Chondrocyte (in vitro differentiated cells): ENCODE results near the gene IFIT1. TPM values are rescaled to one million over a fixed set of nuclear protein-coding genes. Genes with fewer than 3 reads are reported as not detected.

ENCODE experiments used
- DNase-seq: peaks from one replicate; pipeline ENCODE4 v3.0.0; 2021; ENCODE audit warnings: mixed read lengths, low spot score
- H3K27ac Mint-ChIP-seq: one replicate; pipeline ENCODE4 v1.8.0; 2021; ENCODE audit warnings: mild to moderate bottlenecking, moderate library complexity, mixed read lengths; ENCODE audit not compliant: unreplicated experiment
- H3K27me3 Mint-ChIP-seq: 2 replicates; pipeline ENCODE4 v1.8.0; 2021; ENCODE audit warnings: low read depth, mixed read lengths
- H3K36me3 Mint-ChIP-seq: 2 replicates; pipeline ENCODE4 v1.8.0; 2021; ENCODE audit warnings: low read depth, mixed read lengths
- H3K4me1 Mint-ChIP-seq: 2 replicates; pipeline ENCODE4 v1.8.0; 2021; ENCODE audit warnings: low read depth, mild to moderate bottlenecking, mixed read lengths
- H3K4me3 Mint-ChIP-seq: one replicate; pipeline ENCODE4 v1.8.0; 2021; ENCODE audit warnings: mild to moderate bottlenecking, moderate library complexity, mixed read lengths; ENCODE audit not compliant: unreplicated experiment
- H3K9me3 Mint-ChIP-seq: 2 replicates; pipeline ENCODE4 v1.8.0; 2021; ENCODE audit warnings: low read depth, mixed read lengths
- CTCF ChIP-seq: fragments of 200-600 bp; sonication (generic); IDR thresholded peaks from 2 replicates; pipeline ENCODE4 v1.5.0; 2021; ENCODE audit warnings: antibody characterized with exemption, mild to moderate bottlenecking, moderate library complexity
- long read RNA-seq: library from polyadenylated mRNA; stranded (forward); transcript quantifications from one replicate; pipeline ENCODE4 v2.0.0, GENCODE V29; 2021
- total RNA-seq: library from RNA; stranded (reverse); gene quantifications from 3 replicates; pipeline ENCODE4 v1.2.1, GENCODE V29; 2021

Gene IFIT1, protein sequence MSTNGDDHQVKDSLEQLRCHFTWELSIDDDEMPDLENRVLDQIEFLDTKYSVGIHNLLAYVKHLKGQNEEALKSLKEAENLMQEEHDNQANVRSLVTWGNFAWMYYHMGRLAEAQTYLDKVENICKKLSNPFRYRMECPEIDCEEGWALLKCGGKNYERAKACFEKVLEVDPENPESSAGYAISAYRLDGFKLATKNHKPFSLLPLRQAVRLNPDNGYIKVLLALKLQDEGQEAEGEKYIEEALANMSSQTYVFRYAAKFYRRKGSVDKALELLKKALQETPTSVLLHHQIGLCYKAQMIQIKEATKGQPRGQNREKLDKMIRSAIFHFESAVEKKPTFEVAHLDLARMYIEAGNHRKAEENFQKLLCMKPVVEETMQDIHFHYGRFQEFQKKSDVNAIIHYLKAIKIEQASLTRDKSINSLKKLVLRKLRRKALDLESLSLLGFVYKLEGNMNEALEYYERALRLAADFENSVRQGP
- total RNA-seq = 2.0 to 4.4 TPM (median 2.0 TPM) in 3 replicates
- long read RNA-seq, transcript IFIT1-201 (2 exons, 1,880 nt) = major isoform, 7 of 7 reads
- long read RNA-seq, partial matches to known transcripts = 0 of 7 reads
- long read RNA-seq, other reads (novel, unspliced or antisense) = 0 of 7 reads

- Mint-ChIP-seq H3K4me1 (peaks cover 19% of the 10 kb centered on the region), H3K36me3 (no peaks in the 10 kb centered on the region), H3K27ac (peak within 1 kb of the TSS; percentile 82), H3K9me3 (no peaks in the 10 kb centered on the region), H3K27me3 (no peaks in the 10 kb centered on the region), H3K4me3 (peak within 1 kb of the TSS; percentile 70)
- no peak for DNase-seq
- TF ChIP-seq CTCF = peak; percentile 37
Measured at GRCh38 chr10:89391907-89392756, at the start of gene IFIT1. TSS of gene IFIT1 (plus strand) at chr10:89392623. CDS start at chr10:89392713, 90 bp downstream.

DNA sequence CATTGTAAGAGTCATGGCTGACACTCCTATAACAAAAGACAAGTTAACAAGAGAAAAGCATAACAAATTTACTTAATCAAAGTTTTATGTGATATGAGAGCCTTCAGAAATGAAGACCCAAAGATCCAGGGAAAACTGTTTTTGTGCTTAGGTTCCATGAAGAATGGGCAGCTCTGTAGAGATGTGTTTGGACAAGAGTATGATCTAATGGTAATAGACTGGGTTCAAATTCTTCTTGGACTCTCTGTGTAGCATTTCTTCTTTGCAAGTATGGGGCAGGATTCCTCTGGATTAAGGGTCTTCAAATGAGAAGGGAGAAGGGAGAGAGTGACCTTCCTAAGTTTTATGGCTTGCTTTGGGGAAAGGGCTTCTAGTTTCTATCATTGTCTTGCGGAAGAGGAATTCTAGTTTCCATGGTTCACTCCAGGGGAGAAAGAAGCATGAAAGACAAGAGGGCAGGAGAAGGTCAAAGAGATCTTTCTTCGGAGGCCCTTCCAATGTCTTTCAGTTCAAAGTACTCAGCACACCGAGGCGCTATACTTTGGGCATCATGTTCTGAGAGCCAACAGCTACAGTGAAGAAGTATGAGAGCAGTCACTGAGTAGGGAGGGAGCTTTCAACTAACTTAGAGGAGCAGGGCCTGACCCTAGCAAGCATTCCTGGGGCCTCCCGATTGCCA, 49.2 kb upstream of the IFIT1 start:
- Mint-ChIP-seq H3K36me3 (peaks cover 6% of the 10 kb centered on the region), H3K27me3 (no peaks in the 10 kb centered on the region), H3K4me3 (no peak overlapping the region), H3K4me1 (peaks cover 19% of the 10 kb centered on the region), H3K9me3 (no peaks in the 10 kb centered on the region), H3K27ac (peak overlapping the region; percentile 3)
- no peak for DNase-seq
- no peak for TF ChIP-seq CTCF

DNA sequence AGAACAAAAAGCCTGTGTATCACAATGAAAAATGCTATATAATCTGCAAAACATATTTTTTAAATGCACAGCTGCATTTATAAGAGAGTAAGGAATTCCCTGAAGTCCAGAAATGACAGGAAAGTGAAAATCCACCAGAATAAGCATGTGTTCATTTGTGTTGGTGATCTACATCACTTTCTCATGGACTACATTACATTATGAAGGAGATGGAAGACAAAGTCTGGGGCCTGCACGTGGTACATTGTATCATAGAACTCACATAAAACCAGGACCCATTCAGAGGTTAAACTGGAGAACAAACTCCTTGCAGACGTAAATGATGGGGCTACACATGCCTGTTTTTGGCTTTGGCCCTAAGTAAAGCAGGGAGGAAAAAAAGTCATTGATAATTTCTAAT, 48.3 kb upstream of the IFIT1 start:
- Mint-ChIP-seq H3K4me1 (peaks cover 26% of the 10 kb centered on the region), H3K9me3 (no peaks in the 10 kb centered on the region)

DNA sequence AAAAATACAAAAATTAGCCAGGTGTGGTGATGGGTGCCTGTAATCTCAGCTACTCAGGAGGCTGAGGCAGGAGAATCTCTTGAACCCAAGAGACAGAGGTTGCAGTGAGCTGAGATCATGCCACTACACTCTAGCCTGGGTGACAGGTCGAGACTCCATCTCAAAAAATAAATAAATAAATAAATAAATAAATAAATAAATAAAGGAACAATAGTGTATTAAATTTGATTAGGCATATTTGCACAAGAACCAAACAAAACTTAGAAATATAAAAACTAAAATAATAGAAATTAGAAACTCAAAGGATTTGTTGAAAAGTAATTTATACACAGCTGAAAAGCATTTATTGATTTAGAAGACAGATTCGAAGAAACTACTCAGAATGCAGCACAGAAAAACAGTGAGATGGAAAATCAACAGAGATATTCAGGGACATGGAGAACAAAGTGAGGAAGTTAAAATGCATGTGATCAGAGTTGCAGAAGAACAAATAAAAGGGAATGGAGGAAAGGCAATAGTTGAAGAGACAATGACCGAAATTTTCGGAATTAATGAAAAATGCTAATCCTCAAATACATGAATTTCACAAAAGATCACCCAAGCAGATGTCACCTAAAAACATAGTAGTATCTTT, 46.9 kb upstream of the IFIT1 start:
- no peaks in the 10 kb centered on the region for H3K27me3 Mint-ChIP-seq
- H3K36me3 Mint-ChIP-seq = no peaks in the 10 kb centered on the region
- no peak for TF ChIP-seq CTCF
- H3K9me3 Mint-ChIP-seq = no peaks in the 10 kb centered on the region
- H3K4me1 Mint-ChIP-seq = peaks cover 27% of the 10 kb centered on the region
- no peak for DNase-seq
- H3K27ac Mint-ChIP-seq = no peak overlapping the region
- H3K4me3 Mint-ChIP-seq = no peak overlapping the region

More for the DNA sequence above, 48.3 kb upstream of the IFIT1 start:
- Mint-ChIP-seq H3K27me3 (no peaks in the 10 kb centered on the region), H3K4me3 (no peak overlapping the region), H3K27ac (no peak overlapping the region), H3K36me3 (peaks cover 1% of the 10 kb centered on the region)
- DNase-seq = no peak
- TF ChIP-seq CTCF = no peak
